ENCODE measurements around the gene UQCR11.

The UQCR11 gene

GRCh38 chr19:1636325-1637236 is 31.3 kb upstream of the UQCR11 start:
- in situ Hi-C loops (cut with MboI; ENCODE audit: low sequenced_read_pairs), result no loop called here

GRCh38 chr19:1634938-1635243 is 29.6 kb upstream of the UQCR11 start:
- in situ Hi-C loops (cut with MboI; ENCODE audit: low sequenced_read_pairs), result no loop called here

- in situ Hi-C loops (cut with MboI; ENCODE audit: low sequenced_read_pairs), result no loop called here
Measured at GRCh38 chr19:1634242-1634937, 29.1 kb upstream of the UQCR11 start.

GRCh38 chr19:1633269-1633826 is 28.1 kb upstream of the UQCR11 start:
- in situ Hi-C loops (cut with MboI; ENCODE audit: low sequenced_read_pairs), result no loop called here

- in situ Hi-C loops (cut with MboI; ENCODE audit: low sequenced_read_pairs), result no loop called here
Measured at GRCh38 chr19:1632462-1633268, 27.4 kb upstream of the UQCR11 start.

GRCh38 chr19:1631557-1632100 is 26.4 kb upstream of the UQCR11 start:
- in situ Hi-C loops (cut with MboI; ENCODE audit: low sequenced_read_pairs), result no loop called here

- in situ Hi-C loops (cut with MboI; ENCODE audit: low sequenced_read_pairs), result no loop called here
Measured at GRCh38 chr19:1630811-1631210, 25.5 kb upstream of the UQCR11 start.

- in situ Hi-C loops (cut with MboI; ENCODE audit: low sequenced_read_pairs), result no loop called here
Measured at GRCh38 chr19:1630012-1630411, 24.8 kb upstream of the UQCR11 start.

GRCh38 chr19:1629256-1629808 is 24.1 kb upstream of the UQCR11 start:
- in situ Hi-C loops (cut with MboI; ENCODE audit: low sequenced_read_pairs), result no loop called here

- in situ Hi-C loops (cut with MboI; ENCODE audit: low sequenced_read_pairs), result no loop called here
Measured at GRCh38 chr19:1627194-1627593, 21.9 kb upstream of the UQCR11 start.

GRCh38 chr19:1626417-1627010 is 21.3 kb upstream of the UQCR11 start:
- in situ Hi-C loops (cut with MboI; ENCODE audit: low sequenced_read_pairs), result no loop called here

- in situ Hi-C loops (cut with MboI; ENCODE audit: low sequenced_read_pairs), result no loop called here
Measured at GRCh38 chr19:1624458-1624857, 19.2 kb upstream of the UQCR11 start.

GRCh38 chr19:1622541-1622940 is 17.3 kb upstream of the UQCR11 start:
- in situ Hi-C loops (cut with MboI; ENCODE audit: low sequenced_read_pairs), result no loop called here

- in situ Hi-C loops (cut with MboI; ENCODE audit: low sequenced_read_pairs), result no loop called here
Measured at GRCh38 chr19:1622007-1622406, 16.7 kb upstream of the UQCR11 start.

GRCh38 chr19:1621574-1621973 is 16.3 kb upstream of the UQCR11 start:
- in situ Hi-C loops (cut with MboI; ENCODE audit: low sequenced_read_pairs), result no loop called here

- in situ Hi-C loops (cut with MboI; ENCODE audit: low sequenced_read_pairs), result no loop called here
Measured at GRCh38 chr19:1621021-1621420, 15.8 kb upstream of the UQCR11 start.

- in situ Hi-C loops (cut with MboI; ENCODE audit: low sequenced_read_pairs), result no loop called here
Measured at GRCh38 chr19:1620502-1620901, 15.2 kb upstream of the UQCR11 start.

GRCh38 chr19:1619703-1620102 is 14.4 kb upstream of the UQCR11 start:
- in situ Hi-C loops (cut with MboI; ENCODE audit: low sequenced_read_pairs), result no loop called here

- in situ Hi-C loops (cut with MboI; ENCODE audit: low sequenced_read_pairs), result no loop called here
Measured at GRCh38 chr19:1619094-1619439, 13.8 kb upstream of the UQCR11 start.

Measured in HL-60/S4 treated with phorbol 12-myristate 13-acetate at 8.2 ng/mL for 4 days and 3 days (cell line).